Measurements from ENCODE around the gene ABLIM1. TPM values are rescaled to one million over a fixed set of nuclear protein-coding genes. Genes with fewer than 3 reads are reported as not detected.

The ABLIM1 gene
- total and polyA plus RNA-seq, 2 experiments from 2014 or later, result 21.9 to 45.1 TPM

GRCh38 chr10:114495303-114495702 is 162.8 kb downstream of the ABLIM1 start:
- peaks cover 8% of the 10 kb centered on the region for H3K4me1 ChIP-seq (ENCODE audit: insufficient read depth)
- no peaks in the 10 kb centered on the region for H3K9me3 Mint-ChIP-seq
- no peak for ATAC-seq

More at GRCh38 chr10:114495303-114495702, 162.8 kb downstream of the ABLIM1 start:
- Histone ChIP-seq H3K27ac (ENCODE audit: low read depth) (no peak overlapping the region), H3K4me3 (no peak overlapping the region), H3K9me2 (ENCODE audit: insufficient read depth) (no peaks in the 10 kb centered on the region), H3K4me2 (no peak overlapping the region), H3K36me3 (ENCODE audit: insufficient read depth) (no peaks in the 10 kb centered on the region), H4K20me1 (replicated peaks; ENCODE audit: insufficient read depth) (0 out of 2 replicates have a peak, but pooled peaks cover 3% of the 10 kb centered on the region), H2AFZ (no peak overlapping the region), H3K27me3 (ENCODE audit: insufficient read depth) (no peaks in the 10 kb centered on the region), H3K79me2 (replicated peaks; ENCODE audit: insufficient read depth) (peaks cover 27% of the 10 kb centered on the region), H3F3A (replicated peaks; ENCODE audit: low read depth) (no peaks in the 10 kb centered on the region)
- Mint-ChIP-seq H3K4me3 (no peak overlapping the region), H3K4me1 (peaks cover 23% of the 10 kb centered on the region), H3K36me3 (ENCODE audit: low read depth) (peaks cover 5% of the 10 kb centered on the region), H3K27me3 (ENCODE audit: insufficient read depth, low read depth, poor library complexity) (no peaks in the 10 kb centered on the region), H3K27ac (no peak overlapping the region)
- TF ChIP-seq JUNB (IDR thresholded peaks at IDR 0.05; ENCODE audit: unreplicated experiment), result no peak
- TF ChIP-seq CTCF (conservative IDR thresholded peaks at IDR 0.05; ENCODE audit: low read depth in 2 of 2), result no peak
- TF ChIP-seq ZNF114 (CRISPR knock-in tag; IDR thresholded peaks at IDR 0.05), result no peak
- TF ChIP-seq EZH2 (IDR thresholded peaks at IDR 0.05; ENCODE audit: low read depth, unreplicated experiment), result no peak
- TF ChIP-seq POLR2AphosphoS5 (IDR thresholded peaks at IDR 0.05; ENCODE audit: low read depth), result no peak
- no peak for TF ChIP-seq ZNF331 (CRISPR knock-in tag; IDR thresholded peaks at IDR 0.05; ENCODE audit: low read depth)
- no peak for TF ChIP-seq NANOG (IDR thresholded peaks at IDR 0.05; ENCODE audit: borderline replicate concordance)
- TF ChIP-seq REST (IDR thresholded peaks at IDR 0.05; ENCODE audit: unreplicated experiment), result no peak
- TF ChIP-seq CREB1 (CRISPR knock-in tag; IDR thresholded peaks at IDR 0.05; ENCODE audit: low read depth), result no peak
- no peak for TF ChIP-seq ETS1 (IDR thresholded peaks at IDR 0.05)
- no peak for TF ChIP-seq EZH2phosphoT487 (IDR thresholded peaks at IDR 0.05; ENCODE audit: unreplicated experiment)
- TF ChIP-seq ZNF462 (CRISPR knock-in tag; IDR thresholded peaks at IDR 0.05), result no peak
- no peak for TF ChIP-seq STAT1 (IDR thresholded peaks at IDR 0.05; ENCODE audit: unreplicated experiment)
- no peak for DNase-seq (ENCODE audit: low spot score)
